ENCODE results near the gene LRRC61.

Gene LRRC61

GRCh38 chr7:150355666-150356059 is 32.5 kb downstream of the LRRC61 start:
- DNase-seq (ENCODE audit: low read depth in 2 of 2), result no peak

DNA sequence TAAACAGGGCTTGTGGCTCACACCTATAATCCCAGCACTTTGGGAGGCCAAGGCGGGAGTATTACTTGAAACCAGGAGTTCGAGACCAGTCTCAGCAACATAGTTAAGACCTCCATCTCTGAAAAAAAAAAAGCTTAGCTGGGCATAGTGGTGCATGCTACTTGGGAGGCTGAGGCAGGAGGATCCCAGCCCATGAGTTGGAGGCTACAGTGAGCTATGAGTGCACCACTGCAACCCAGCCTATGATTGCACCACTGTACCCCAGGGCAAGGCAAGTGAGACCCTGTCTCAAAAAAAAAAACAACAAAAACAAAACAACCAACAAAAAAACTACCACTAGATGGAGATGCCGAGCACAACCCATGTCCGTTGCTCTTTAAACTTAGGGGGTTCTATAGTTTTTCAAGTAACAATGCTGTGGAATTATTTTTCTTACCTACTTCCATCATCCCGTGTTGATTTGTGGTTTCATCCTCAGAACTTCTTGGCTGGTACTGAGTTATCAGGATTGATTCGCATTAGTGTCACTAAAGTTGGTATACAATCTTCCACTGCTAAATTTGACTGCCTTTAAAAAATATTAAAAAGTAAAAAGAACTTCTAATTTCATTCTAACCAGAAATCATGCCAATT is 33.2 kb downstream of the LRRC61 start:
- DNase-seq (ENCODE audit: low read depth in 2 of 2), result no peak

- DNase-seq (ENCODE audit: low read depth in 2 of 2), result no peak
Measured at GRCh38 chr7:150357270-150357669, 34.1 kb downstream of the LRRC61 start.

DNA sequence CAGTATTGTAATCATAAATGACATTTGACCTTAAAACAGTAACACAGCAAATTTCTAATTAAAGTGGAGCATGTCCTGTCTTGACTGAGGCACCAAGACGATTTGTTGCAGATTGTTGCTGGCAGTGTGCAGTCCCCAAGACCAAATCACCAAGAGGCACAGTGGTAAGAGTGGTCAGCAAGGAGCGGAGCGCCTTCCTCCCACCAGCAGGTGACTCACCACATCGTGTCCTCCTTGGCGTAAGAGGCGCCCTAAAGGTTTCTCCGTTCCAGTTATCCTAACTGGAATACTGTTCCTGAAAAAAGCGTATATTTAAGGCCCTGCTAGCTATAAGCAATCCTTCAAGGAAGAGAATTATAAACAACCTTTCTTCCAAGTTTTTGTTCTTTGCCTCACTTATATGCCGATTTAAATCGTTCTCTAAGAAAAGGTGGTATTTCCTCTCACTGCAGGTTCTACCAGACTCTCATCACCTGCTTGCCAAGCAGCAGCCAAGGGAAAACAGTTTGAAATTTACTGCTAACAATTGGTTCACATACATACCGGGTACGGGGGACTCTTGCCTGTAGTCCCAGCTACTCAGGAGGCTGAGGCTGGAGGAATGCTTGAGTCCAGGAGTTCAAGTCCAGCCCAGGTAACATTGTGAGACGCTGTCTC is 34.7 kb downstream of the LRRC61 start:
- no peak for DNase-seq (ENCODE audit: low read depth in 2 of 2)

DNA sequence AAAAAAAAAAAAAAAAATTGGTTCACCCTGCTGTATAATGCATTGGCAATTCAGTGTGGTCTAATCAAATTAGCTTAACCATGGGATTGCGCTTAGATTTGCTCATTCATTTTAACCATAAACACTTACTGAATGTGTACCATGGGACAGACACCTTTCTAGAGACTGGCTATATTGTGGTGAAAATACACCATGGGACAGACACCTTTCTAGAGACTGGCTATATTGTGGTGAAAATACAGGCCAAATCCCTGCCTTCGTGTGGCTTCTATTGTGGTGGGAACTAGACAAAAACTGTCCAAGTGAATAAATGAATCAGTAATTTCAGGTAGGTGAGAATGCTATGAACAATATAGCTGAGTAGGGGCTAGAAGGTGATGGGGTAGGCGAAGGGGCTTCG is 35.3 kb downstream of the LRRC61 start:
- DNase-seq (ENCODE audit: low read depth in 2 of 2), result no peak

DNA sequence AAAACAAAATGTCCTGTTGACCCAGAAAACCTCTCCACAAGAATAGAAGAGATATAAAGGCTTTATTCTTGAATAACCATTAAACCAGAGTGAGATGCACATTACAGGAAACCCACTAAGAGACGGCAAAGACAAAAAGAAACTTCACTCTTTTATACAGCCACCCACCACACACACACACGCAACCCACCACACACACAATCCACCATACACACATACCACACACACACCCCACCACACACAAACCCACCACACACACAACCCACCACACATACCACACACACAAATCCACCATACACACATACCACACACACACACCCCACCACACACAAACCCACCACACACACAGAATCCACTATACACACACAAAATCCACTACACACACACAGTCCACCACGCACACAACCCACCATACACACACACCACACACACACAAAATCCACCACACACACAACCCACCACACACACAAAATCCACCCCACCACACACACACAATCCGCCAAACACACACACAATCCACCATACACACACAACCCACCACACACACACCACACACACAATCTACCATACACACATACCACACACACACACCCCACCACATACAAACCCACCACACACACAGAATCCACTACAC is 36.0 kb downstream of the LRRC61 start:
- no peak for DNase-seq (ENCODE audit: low read depth in 2 of 2)

DNA sequence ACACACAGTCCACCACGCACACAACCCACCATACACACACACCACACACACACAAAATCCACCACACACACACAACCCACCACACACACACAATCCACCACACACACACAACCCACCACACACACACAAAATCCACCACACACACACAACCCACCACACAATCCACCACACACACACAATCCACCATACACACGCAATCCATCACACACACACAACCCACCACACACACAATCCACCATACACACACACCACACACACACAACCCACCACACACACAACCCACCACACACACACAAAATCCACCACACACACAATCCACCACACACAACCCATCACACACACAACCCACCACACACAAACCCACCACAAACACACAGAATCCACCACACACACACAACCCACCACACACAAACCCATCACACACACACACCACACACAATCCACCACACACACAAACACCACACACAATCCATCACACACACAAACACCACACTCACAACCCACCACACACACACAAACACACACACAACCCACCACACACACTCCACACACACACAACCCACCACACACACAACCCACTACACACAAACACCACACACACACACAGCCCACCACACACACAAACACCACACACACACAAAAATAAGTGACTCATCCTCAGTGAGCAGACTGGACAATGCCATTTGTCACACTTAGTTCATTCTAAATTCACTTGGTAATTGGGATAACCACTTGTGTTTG is 36.6 kb downstream of the LRRC61 start:
- no peak for DNase-seq (ENCODE audit: low read depth in 2 of 2)

DNA sequence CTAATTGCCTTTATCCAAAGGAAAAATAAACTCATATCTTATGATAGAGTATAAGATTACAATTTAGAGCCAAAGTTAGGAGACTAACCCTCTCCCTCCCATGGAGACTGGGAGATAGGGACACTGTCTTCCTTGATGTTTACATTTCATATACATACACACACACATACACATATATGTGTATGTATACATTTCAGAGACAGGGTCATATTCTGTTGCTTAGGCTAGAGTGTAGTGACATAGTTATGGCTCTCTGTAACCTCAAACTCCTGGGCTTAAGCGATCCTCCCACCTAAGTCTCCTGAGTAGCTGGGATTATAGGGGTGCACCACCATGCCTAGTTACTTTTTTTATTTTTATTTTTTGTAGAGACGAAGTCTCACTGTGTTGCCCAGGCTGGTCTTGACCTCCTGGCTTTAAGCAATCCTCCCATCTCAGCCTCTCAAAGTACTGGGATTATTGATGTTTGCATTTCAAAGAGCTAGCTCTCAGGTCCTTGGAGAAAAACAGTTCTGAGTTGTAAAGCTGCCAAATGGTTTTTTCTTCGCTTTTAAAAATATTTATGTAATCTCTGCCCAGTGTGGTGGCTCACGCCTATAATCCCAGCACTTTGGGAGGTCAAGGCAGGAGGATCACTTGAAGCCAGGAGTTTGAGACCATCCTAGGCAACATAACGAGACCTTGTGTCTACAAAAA is 37.4 kb downstream of the LRRC61 start:
- no peak for DNase-seq (ENCODE audit: low read depth in 2 of 2)

DNA sequence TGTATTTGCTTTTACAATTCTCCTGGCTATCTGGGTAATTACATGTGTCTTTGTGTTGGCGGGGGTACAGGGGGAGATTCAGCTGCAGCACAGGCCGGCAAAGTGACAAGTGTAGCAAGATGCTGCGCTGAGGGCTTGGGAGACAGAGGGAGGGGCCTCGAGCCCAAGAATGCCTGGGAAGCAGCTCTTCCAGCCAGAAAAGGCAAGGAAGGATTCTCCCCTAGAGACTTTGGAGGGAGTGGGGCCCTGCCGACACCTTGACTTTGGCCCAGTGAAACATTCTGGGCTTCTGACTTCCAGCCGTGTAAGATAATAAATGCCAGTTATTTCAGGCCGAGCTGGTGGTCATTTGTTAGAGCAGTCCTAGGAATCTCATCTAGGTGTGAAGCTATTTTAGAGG is 38.2 kb downstream of the LRRC61 start:
- DNase-seq (ENCODE audit: low read depth in 2 of 2), result no peak

DNA sequence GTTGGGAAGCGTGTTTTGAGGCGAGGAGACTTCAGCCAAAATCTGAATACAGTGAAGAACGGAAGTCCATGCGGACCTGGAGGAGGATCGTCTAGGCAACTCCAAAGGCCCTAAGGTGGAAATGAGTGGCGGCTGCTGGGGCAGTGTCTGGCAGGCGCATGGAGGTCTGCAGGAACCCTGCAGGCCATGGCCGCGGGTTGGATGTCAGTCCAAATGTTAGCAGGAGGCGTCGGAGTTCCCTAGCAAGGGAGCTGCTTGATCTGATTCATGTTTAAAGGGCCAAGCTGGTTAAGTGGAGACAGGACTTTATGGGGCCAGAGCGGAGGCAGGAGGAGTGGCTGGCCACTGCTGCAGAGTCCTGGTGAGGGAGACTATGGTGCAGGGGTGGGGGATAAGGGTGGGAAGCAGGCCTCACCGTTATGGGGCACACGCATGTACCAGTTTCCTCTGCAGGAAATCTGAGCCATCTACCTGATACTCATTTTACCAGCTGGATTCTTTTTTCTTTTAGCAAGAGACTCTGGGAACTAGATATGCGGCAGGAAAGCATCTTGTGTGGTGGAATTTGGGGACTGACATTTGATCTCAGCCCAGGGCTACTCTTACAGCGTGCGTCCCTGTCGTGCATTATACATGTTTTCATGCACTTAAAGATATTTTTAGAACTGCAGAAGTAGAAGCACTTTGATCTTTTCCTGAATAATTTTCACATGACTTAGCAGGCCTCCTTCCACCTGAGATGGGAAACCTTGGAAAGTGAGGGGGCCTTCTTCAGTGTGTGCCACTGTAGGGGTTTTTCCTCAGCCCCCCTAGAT is 38.9 kb downstream of the LRRC61 start:
- no peak for DNase-seq (ENCODE audit: low read depth in 2 of 2)

DNA sequence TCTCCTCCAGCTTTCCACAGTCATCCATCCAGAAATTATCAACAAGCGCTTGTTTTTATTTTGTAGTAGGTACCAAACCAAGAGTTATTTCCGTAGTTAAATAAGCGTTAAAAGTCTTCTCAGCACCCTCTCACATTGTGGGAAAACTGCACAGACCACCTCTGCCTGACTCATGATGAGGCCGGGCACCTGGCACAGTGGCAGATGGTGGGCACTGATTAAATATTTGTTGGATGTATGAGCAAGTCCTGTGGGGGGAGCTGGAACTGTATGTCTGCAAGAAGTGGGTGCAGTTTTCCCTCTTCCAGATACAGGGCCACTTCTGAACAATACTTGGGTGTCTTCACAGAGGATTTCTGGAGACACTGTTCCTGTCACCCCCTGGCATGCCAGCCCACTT is 40.2 kb downstream of the LRRC61 start:
- no peak for DNase-seq (ENCODE audit: low read depth in 2 of 2)

DNA sequence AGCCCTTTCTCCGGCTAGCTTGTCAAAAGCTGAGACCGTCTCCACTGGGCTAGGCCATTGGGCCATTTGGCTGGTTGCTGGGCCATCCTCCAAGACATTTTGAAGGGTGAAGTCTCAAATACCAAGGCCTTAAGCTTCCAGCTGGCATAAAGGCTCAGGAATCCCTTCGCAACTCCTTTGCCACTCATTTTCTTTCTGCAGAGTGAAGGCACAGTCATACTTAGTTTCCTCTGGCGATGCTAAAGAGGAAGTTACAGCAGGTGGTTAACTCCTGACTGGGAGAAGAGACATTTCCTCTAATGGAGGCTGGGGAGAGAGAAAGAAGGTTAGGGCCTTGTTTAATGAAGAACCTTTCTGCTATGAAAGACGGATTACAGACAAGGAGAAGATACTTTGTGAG is 40.7 kb downstream of the LRRC61 start:
- no peak for DNase-seq (ENCODE audit: low read depth in 2 of 2)

DNA sequence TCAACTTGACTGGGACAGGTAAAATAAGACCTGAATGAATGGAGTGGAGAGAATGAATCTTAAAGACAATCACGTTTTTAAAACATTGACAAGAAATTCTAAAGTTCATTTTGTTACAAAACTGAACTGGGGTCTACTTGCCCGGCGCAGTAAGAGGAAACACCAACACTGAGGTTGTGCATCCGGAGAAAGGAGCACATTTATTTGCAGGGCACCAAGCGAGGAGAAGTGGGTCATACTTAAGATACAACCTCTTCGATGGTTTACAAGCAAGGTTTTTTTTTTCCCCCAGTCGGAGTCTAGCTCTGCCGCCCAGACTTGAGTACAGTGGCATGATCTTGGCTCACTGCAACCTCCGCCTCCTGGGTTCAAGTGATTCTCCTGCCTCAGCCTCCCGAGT is 42.0 kb downstream of the LRRC61 start:
- DNase-seq (ENCODE audit: low read depth in 2 of 2), result no peak

GRCh38 chr7:150365673-150366398 is 42.7 kb downstream of the LRRC61 start:
- no peak for DNase-seq (ENCODE audit: low read depth in 2 of 2)

GRCh38 chr7:150367677-150368095 is 44.5 kb downstream of the LRRC61 start:
- DNase-seq (ENCODE audit: low read depth in 2 of 2), result no peak

DNA sequence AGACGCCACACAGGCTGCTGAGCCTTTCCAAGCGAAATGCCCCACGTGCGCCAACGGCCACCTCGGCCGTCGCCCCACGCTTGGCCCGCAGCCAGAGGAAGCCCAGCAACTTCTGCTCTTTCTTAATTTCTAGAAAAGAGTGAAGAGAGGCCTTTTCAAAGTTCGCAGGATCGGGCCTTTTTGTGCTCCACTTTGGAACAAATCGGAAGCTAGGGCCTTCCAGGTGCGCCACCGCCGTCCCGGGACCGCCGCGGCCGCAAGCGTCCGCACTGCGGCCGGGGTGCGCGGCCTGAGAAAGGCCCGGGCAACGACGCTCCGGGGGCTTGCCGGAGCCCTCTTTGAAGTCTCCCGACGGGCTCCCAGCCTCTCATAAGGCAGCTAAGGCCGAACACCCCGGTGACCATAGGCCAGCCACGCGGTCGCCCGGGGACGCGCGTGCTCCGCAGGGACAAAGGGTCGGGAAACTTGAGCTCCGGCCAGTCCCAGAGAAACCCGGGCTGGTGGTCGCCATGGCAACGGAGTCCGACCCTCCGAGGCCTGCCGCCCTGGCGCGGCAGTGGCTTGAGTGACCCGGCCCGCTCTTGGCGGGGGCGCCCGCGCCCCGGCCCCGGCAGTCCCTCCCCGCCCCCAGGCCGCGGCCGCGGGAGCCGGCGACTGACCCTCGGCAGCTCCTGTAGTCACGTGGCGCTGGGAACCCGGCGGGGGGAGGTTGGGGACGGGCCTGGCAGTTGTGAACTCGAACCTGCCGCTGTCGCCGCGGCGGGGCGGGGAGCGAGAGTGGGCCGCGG is 45.1 kb downstream of the LRRC61 start, which contains the start of gene REPIN1:
REPIN1 (plus strand) TSS at position 727 of the 788 bp plus-strand sequence. CDS start 890 bp downstream, outside the sequence.
- peak; percentile 61 to 62 for DNase-seq (ENCODE audit: low read depth in 2 of 2)

DNA sequence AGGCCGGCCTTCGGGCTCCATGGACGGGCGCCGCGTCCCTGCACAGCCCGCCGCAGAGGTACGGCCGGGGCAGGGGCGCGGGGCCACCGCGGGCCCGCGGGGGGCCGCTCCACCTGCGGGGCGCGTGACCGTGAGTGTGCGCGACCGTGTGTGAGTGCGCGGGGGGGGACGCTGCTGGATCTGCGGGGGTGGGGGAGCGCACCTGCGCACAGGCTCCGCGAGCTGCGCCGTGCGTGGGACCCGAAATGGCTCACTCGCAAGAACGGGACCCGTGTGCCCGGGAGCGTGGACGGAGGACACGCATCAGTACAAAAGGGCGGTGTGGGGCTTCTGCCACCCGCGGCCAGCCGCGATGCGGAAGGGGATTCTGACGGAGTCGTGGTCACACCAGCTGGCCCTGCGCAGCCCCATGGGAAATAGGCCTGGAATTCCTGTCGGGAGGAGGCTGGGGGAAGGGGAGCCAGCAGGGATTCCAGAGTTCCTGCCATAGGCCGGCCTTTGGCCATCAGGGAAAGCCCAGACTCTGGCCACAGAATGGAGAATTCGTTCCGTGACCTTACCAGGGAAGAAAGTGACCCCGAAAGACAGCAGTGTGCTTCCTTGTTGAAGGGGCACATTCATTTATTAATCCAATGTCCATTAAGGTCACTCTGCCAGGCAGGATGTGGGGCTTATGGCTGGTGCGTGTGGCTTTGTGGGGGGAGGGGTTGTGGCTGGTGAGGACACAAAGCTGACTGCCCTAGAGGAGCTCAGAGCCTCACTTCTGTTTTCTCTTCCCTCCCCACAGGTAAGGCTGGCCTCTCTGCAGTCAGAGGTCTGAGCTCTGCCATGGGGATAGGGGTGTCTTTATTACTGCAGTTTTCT is 46.0 kb downstream of the LRRC61 start:
- no peak for DNase-seq (ENCODE audit: low read depth in 2 of 2)

DNA sequence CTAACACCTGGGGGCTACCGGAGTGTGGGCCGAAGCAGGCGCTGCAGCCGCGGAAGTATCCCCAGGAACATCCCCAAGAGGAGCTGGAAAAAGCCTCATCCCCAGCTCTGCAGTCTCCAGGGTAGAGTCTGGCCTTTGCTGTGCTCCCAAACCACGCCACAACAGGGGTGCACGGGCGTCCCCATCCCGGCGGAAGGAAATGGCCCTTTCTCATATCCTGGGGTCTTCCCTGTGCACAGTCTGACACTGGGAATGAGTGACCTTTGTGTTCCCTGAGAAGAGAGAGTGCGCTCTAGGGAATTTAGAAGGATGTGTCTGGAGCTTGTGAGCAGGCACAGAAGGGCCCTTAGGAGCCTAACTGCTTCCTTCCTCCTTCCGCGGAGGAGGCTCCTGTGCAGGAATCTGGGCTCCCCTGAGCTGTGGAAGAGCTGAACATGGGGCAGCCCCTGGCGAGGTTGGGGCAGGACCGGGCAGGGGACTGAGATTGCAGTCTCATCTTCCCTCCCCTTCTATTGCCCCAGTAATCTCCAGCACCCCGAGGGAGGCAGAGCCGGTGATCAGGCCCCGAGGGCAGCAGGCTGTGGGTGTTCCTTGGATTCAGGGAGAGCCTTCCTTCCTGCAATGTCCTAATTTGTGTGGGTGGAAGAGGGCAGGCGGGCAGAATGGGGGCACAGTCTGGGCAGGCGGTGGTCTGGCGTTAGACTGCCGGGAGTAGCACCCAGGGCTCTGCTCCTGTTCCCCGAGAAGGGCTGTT is 46.8 kb downstream of the LRRC61 start:
- no peak for DNase-seq (ENCODE audit: low read depth in 2 of 2)

Measured in fibroblast of skin of left quadriceps (primary cell).